NOMO-1 (cell line): ENCODE results near the gene RPL27.

Experiments used
- DNase-seq, 2 experiments: peaks; one replicate each; lab custom pipeline; 2025; ENCODE audit not compliant: unreplicated experiment in 2 of 2; lab: John Stamatoyannopoulos, UW

Gene RPL27

GRCh38 chr17:43043307-43043706 lies 45.1 kb downstream of the RPL27 start:
- DNase-seq = no peak

DNA sequence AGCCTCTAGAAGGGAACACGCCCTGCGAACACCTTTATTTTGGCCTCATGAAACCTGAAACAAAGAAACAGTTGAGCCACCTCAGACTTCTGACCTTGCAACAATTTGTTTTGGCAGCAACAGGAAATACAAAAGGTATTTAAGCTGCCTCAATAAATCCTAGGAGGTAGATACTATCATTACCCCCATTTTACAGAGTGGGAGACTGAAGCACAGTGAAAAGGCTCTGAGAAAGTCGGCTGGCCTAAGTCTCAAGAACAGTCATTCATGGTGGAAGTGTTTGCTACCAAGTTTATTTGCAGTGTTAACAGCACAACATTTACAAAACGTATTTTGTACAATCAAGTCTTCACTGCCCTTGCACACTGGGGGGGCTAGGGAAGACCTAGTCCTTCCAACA lies 45.8 kb downstream of the RPL27 start:
- no peak for DNase-seq

DNA sequence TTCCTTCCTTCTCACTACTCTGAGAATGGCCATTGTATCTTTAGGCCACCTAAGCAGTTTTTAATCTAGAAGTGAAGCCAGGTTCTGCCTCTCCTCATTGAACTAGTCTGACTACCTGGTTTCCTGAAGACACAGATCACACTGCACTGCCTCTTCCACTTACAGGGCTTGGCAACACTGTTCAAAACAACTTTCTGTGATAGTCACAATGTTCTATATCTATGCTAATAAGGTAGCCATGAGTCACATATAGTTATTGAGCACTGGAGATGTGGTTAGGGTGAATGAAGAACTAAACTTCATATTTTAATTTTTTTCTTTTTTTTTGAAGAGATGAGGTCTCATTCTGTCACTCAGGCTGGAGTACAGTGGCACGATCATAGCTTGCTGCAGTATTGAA lies 53.8 kb downstream of the RPL27 start:
- no peak for DNase-seq
